Activated CD4-positive, alpha-beta T cell treated with anti-CD3 and anti-CD28 coated beads, Interleukin-2, amount 50 U/mL, for 1 hour (primary cell): ENCODE results near the gene ARCN1.
"Not testable (repeated sequence)": the region's sequence is repeated elsewhere in the genome, so short reads cannot be mapped to it uniquely, and the experiment has no call there.

Source experiments
- DNase-seq: peaks from one replicate; pipeline ENCODE4 v3.0.0-alpha.2; 2020

ARCN1 gene

GRCh38 chr11:118544647-118545010 lies 27.6 kb upstream of the ARCN1 start:
- no peak for DNase-seq

- no peak for DNase-seq
Measured at GRCh38 chr11:118545533-118545932, 26.7 kb upstream of the ARCN1 start.

GRCh38 chr11:118547132-118547531 lies 25.1 kb upstream of the ARCN1 start:
- DNase-seq = no peak

GRCh38 chr11:118552341-118552740 lies 19.9 kb upstream of the ARCN1 start:
- no peak for DNase-seq

- DNase-seq = no peak
Measured at GRCh38 chr11:118560806-118561205, 11.4 kb upstream of the ARCN1 start.

- DNase-seq = no peak
Measured at GRCh38 chr11:118565051-118565450, 7.2 kb upstream of the ARCN1 start.

GRCh38 chr11:118569670-118570069 lies 2.5 kb upstream of the ARCN1 start:
- no peak for DNase-seq

GRCh38 chr11:118570787-118571186 lies 1.4 kb upstream of the ARCN1 start:
- no peak for DNase-seq

GRCh38 chr11:118571701-118572060 lies 528 bp upstream of the ARCN1 start:
- peak; percentile 7 for DNase-seq

- peak; percentile 9 for DNase-seq
Measured at GRCh38 chr11:118572981-118573550, 857 bp downstream of the ARCN1 start.

GRCh38 chr11:118574636-118575035 lies 2.4 kb downstream of the ARCN1 start:
- no peak for DNase-seq

GRCh38 chr11:118577995-118578394 lies 5.8 kb downstream of the ARCN1 start:
- not testable (repeated sequence) for DNase-seq

GRCh38 chr11:118581057-118581456 lies 8.8 kb downstream of the ARCN1 start:
- DNase-seq = no peak

- no peak for DNase-seq
Measured at GRCh38 chr11:118587952-118588351, 15.7 kb downstream of the ARCN1 start.

GRCh38 chr11:118592616-118593367 lies 20.6 kb downstream of the ARCN1 start:
- DNase-seq = no peak

GRCh38 chr11:118594984-118595383 lies 22.8 kb downstream of the ARCN1 start:
- DNase-seq = not testable (repeated sequence)

- no peak for DNase-seq
Measured at GRCh38 chr11:118596224-118597146, 24.3 kb downstream of the ARCN1 start.

- no peak for DNase-seq
Measured at GRCh38 chr11:118597556-118597955, 25.3 kb downstream of the ARCN1 start.

GRCh38 chr11:118602331-118602730 lies 30.1 kb downstream of the ARCN1 start:
- no peak for DNase-seq

GRCh38 chr11:118603709-118604108 lies 31.5 kb downstream of the ARCN1 start:
- DNase-seq = not testable (repeated sequence)

- DNase-seq = no peak
Measured at GRCh38 chr11:118604566-118604965, 32.4 kb downstream of the ARCN1 start.

GRCh38 chr11:118605116-118605867 lies 33.1 kb downstream of the ARCN1 start:
- no peak for DNase-seq
